Keratinocyte (primary cell): Measurements from ENCODE around the gene CACNA1S. TPM values are rescaled to one million over a fixed set of nuclear protein-coding genes. Genes with fewer than 3 reads are reported as not detected.

ENCODE experiments used
- DNase-seq: peaks from one replicate; pipeline ENCODE4 v3.0.0-alpha.2; 2011; ENCODE audit warnings: low read depth, missing footprints, low spot score
- FAIRE-seq: peaks from 2 replicates; lab custom pipeline; 2011; peaks lifted over from hg19 to GRCh38; lab: Jason Lieb, UNC
- H2AFZ ChIP-seq: 2 replicates; pipeline ENCODE4 v1.6.0; 2012; ENCODE audit warnings: low read length, control low read depth, inconsistent platforms; ENCODE audit not compliant: control insufficient read depth
- H3K27ac ChIP-seq: 2 replicates; pipeline ENCODE4 v1.5.1; 2011; ENCODE audit warnings: low read length; ENCODE audit not compliant: control insufficient read depth, insufficient read depth
- H3K27me3 ChIP-seq: 3 replicates; pipeline ENCODE4 v1.6.0; 2011; ENCODE audit warnings: low read length; ENCODE audit not compliant: control insufficient read depth, insufficient read depth; ENCODE audit errors: extremely low read depth
- H3K36me3 ChIP-seq, 2 experiments: 2 replicates in 1 of 2; 3 replicates in 1 of 2; pipeline ENCODE4 v1.5.1; 2011; ENCODE audit warnings: low read length in 2 of 2, mild to moderate bottlenecking in 1 of 2; ENCODE audit not compliant: control insufficient read depth in 2 of 2, insufficient read depth in 2 of 2; ENCODE audit errors: extremely low read depth in 1 of 2
- H3K4me1 ChIP-seq: 3 replicates; pipeline ENCODE4 v1.5.1; 2011; ENCODE audit warnings: low read length; ENCODE audit not compliant: control insufficient read depth, insufficient read depth; ENCODE audit errors: extremely low read depth
- H3K4me2 ChIP-seq: 3 replicates; pipeline ENCODE4 v1.6.0; 2011; ENCODE audit warnings: low read depth, low read length; ENCODE audit not compliant: control insufficient read depth, insufficient read depth; ENCODE audit errors: extremely low read depth
- H3K4me3 ChIP-seq, 3 experiments: fragments of 200-600 bp in 1 of 3; sonication (generic) in 1 of 3; 2 replicates in 2 of 3; 3 replicates in 1 of 3; pipeline ENCODE4 v1.5.1; 2011 to 2016; ENCODE audit warnings: low read length in 3 of 3, mild to moderate bottlenecking in 3 of 3, control low read depth in 2 of 3, inconsistent platforms in 1 of 3, low read depth in 1 of 3, mixed read lengths in 1 of 3, mixed run types in 1 of 3, moderate library complexity in 1 of 3; ENCODE audit not compliant: control insufficient read depth in 2 of 3, insufficient read depth in 2 of 3; ENCODE audit errors: extremely low read depth in 1 of 3
- H3K79me2 ChIP-seq: 2 replicates; pipeline ENCODE4 v1.6.0; 2012; ENCODE audit warnings: low read length; ENCODE audit not compliant: control insufficient read depth, insufficient read depth
- H3K9ac ChIP-seq: 3 replicates; pipeline ENCODE4 v1.6.0; 2011; ENCODE audit warnings: low read length; ENCODE audit not compliant: control insufficient read depth, insufficient read depth; ENCODE audit errors: extremely low read depth
- H3K9me1 ChIP-seq: 3 replicates; pipeline ENCODE4 v1.6.0; 2011; ENCODE audit warnings: low read length; ENCODE audit not compliant: control insufficient read depth, insufficient read depth; ENCODE audit errors: extremely low read depth
- H3K9me3 ChIP-seq: 2 replicates; pipeline ENCODE4 v1.5.1; 2012; ENCODE audit warnings: low read depth, low read length; ENCODE audit not compliant: control insufficient read depth
- H4K20me1 ChIP-seq: 3 replicates; pipeline ENCODE4 v1.6.0; 2011; ENCODE audit warnings: low read length; ENCODE audit not compliant: control insufficient read depth, insufficient read depth; ENCODE audit errors: extremely low read depth
- EZH2 ChIP-seq: IDR thresholded peaks from one replicate; pipeline ENCODE4 v1.6.1; 2012; ENCODE audit warnings: inconsistent platforms, mild to moderate bottlenecking, low read length, moderate library complexity
- dilution Hi-C: fragments of 300-500 bp; cut with MboI; formaldehyde crosslinking; loops from one replicate; pipeline ENCODE4 v1.7.0; 2020; ENCODE audit warnings: low sequenced_read_pairs; ENCODE audit not compliant: extremely low pct_ligation_motif_present
- polyA plus RNA-seq, 5 experiments: library from polyadenylated mRNA; depleted of rRNA in 3 of 5; stranded (reverse) in 3 of 5; stranded (forward) in 1 of 5; unstranded in 1 of 5; fragments of >200 nt; gene quantifications; 1 replicate in 1 of 5; 2 replicates in 3 of 5; 3 replicates in 1 of 5; pipeline versions ENCODE4 v1.2.1 to v1.2.3, GENCODE V29; 2011 to 2012; ENCODE audit warnings: missing spikeins in 2 of 5, low read depth in 1 of 5, low replicate concordance in 1 of 5
- TF ChIP-seq, protein P1 (sequence below), 3 experiments: IDR thresholded peaks in 1 of 3; conservative IDR thresholded peaks in 1 of 3; optimal IDR thresholded peaks in 1 of 3; 2 replicates in 2 of 3; 3 replicates in 1 of 3; pipeline versions ENCODE3 to v1.5.1; 2011; ENCODE audit warnings: low read length in 3 of 3, mild to moderate bottlenecking in 3 of 3, moderate library complexity in 2 of 3, control low read depth in 1 of 3, inconsistent platforms in 1 of 3; ENCODE audit not compliant: insufficient read depth in 2 of 3; ENCODE audit errors: extremely low read depth in 1 of 3

Gene CACNA1S
- polyA plus RNA-seq, 1 donor (not counting 4 experiments of a cell fraction or from before 2014, with no cell fraction given): not detected

DNA sequence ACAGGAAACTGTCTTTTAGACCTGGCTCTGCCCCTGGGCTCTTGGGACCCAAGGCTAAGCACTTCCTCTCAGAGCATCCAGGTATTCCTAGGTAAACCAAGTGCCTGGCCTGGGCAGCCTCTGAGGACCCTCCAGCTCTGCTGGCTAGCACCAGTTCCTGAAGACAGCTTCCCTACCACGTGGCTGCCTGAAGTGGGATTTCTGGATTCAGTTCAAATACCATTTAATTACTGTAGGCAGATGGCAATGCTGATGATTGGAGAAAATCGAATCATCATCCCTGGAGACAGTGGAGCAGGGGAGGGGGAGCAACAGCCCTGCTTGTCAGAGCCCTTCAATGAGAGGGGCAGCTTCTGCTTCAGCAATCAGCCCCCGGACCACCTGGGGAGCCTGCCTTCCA is 100.6 kb downstream of the CACNA1S start:
- DNase-seq (no peak), FAIRE-seq (no peak)
- H3K9me1 ChIP-seq: no peaks in the 10 kb centered on the region
- dilution Hi-C loops: no loop called here
- H3K36me3 ChIP-seq: no peaks in the 10 kb centered on the region
- H3K79me2 ChIP-seq: no peaks in the 10 kb centered on the region
- TF ChIP-seq, protein P1, sequence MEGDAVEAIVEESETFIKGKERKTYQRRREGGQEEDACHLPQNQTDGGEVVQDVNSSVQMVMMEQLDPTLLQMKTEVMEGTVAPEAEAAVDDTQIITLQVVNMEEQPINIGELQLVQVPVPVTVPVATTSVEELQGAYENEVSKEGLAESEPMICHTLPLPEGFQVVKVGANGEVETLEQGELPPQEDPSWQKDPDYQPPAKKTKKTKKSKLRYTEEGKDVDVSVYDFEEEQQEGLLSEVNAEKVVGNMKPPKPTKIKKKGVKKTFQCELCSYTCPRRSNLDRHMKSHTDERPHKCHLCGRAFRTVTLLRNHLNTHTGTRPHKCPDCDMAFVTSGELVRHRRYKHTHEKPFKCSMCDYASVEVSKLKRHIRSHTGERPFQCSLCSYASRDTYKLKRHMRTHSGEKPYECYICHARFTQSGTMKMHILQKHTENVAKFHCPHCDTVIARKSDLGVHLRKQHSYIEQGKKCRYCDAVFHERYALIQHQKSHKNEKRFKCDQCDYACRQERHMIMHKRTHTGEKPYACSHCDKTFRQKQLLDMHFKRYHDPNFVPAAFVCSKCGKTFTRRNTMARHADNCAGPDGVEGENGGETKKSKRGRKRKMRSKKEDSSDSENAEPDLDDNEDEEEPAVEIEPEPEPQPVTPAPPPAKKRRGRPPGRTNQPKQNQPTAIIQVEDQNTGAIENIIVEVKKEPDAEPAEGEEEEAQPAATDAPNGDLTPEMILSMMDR (optimal IDR thresholded peaks at IDR 0.05 in 1 of 3, IDR thresholded peaks at IDR 0.05 in 1 of 3, conservative IDR thresholded peaks at IDR 0.05 in 1 of 3; ENCODE audit: extremely low read depth in 1 of 3, insufficient read depth in 2 of 3, low read length in 3 of 3): no peak
- TF ChIP-seq EZH2: no peak
- H3K27ac ChIP-seq: no peak overlapping the region
- no peaks in the 10 kb centered on the region for H3K9me3 ChIP-seq
- H3K4me3 ChIP-seq: no peak overlapping the region
- no peak overlapping the region for H3K4me2 ChIP-seq
- H3K27me3 ChIP-seq: peaks cover 5% of the 10 kb centered on the region
- no peaks in the 10 kb centered on the region for H4K20me1 ChIP-seq
- no peak overlapping the region for H3K9ac ChIP-seq
- H3K4me1 ChIP-seq: peaks cover 18% of the 10 kb centered on the region
- H2AFZ ChIP-seq: no peak overlapping the region

DNA sequence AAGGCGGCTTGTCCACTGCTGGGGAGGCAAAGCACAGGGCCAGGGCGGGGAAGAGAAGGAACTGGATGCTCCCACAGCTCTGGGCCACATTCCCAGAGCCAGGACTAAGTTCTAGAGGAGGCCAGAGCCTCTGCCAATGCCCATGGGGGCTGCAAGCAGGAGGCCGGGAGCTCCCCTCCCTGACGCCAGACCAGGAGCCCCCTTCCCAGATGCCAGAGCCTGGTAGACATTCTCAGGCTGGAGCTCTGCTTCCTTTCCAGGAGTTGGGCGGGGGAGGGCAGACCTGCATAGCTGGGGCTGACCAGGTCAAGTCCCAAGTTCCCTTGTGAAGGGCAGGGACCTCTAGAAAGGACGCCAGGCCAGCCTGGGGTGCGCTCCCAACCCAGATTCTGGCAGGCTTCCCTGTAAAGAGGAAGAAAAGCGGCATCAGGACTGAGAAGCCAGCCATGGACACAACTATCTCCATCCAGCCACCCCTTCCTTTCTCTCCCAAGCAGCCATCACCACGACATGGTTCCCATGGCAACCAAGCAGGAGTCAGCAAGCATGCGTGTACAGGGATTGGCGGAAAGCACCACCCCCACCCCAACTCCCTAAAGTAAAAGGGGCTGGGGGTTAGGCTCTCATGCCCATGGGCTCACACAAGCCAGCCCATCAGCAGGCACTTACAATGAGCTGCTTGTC is 102.1 kb downstream of the CACNA1S start:
- TF ChIP-seq, protein P1 (optimal IDR thresholded peaks at IDR 0.05 in 1 of 3, IDR thresholded peaks at IDR 0.05 in 1 of 3, conservative IDR thresholded peaks at IDR 0.05 in 1 of 3; ENCODE audit: extremely low read depth in 1 of 3, insufficient read depth in 2 of 3, low read length in 3 of 3): no peak
- TF ChIP-seq EZH2: no peak
- no peak overlapping the region for H3K27ac ChIP-seq
- no peaks in the 10 kb centered on the region for H3K36me3 ChIP-seq
- no peaks in the 10 kb centered on the region for H4K20me1 ChIP-seq
- DNase-seq (no peak), FAIRE-seq (no peak)
- peaks cover 17% of the 10 kb centered on the region for H3K4me1 ChIP-seq
- dilution Hi-C loops: no loop called here
- H2AFZ ChIP-seq: no peak overlapping the region
- H3K9me3 ChIP-seq: no peaks in the 10 kb centered on the region
- H3K9me1 ChIP-seq: no peaks in the 10 kb centered on the region
- H3K4me3 ChIP-seq: no peak overlapping the region
- peaks cover 10% of the 10 kb centered on the region for H3K27me3 ChIP-seq
- H3K79me2 ChIP-seq: no peaks in the 10 kb centered on the region
- no peak overlapping the region for H3K4me2 ChIP-seq
- no peak overlapping the region for H3K9ac ChIP-seq
